ENCODE measurements around the gene PTP4A1. TPM values are rescaled to one million over a fixed set of nuclear protein-coding genes. Genes with fewer than 3 reads are reported as not detected.
"Not testable (repeated sequence)": the region's sequence is repeated elsewhere in the genome, so short reads cannot be mapped to it uniquely, and the experiment has no call there.

The PTP4A1 gene
- total RNA-seq, 2 donors from 2014 or later: 67.6 to 88.7 TPM

- Mint-ChIP-seq H3K4me1 (ENCODE audit: low read depth) (peaks cover 18% of the 10 kb centered on the region), H3K36me3 (ENCODE audit: insufficient read depth in 2 of 2) (peaks cover 2 to 37% of the 10 kb centered on the region in 2 donors), H3K27me3 (ENCODE audit: low read depth) (no peaks in the 10 kb centered on the region), H3K4me3 (no peak overlapping the region), H3K9me3 (no peaks in the 10 kb centered on the region), H3K27ac (no peak overlapping the region)
- DNase-seq (no peak), ATAC-seq (replicated peaks in 1 of 2) (no peak)
Measured at GRCh38 chr6:63578757-63579156, 6.5 kb downstream of the PTP4A1 start.

- no peak overlapping the region for H3K27ac Mint-ChIP-seq
- H3K27me3 Mint-ChIP-seq (ENCODE audit: low read depth): no peaks in the 10 kb centered on the region
- peaks cover 0 to 32% of the 10 kb centered on the region in 2 donors for H3K36me3 Mint-ChIP-seq (ENCODE audit: insufficient read depth in 2 of 2)
- ATAC-seq (replicated peaks in 1 of 2) (no peak), DNase-seq (no peak)
- H3K4me3 Mint-ChIP-seq: no peak overlapping the region
- peaks cover 6% of the 10 kb centered on the region for H3K4me1 Mint-ChIP-seq (ENCODE audit: low read depth)
- no peaks in the 10 kb centered on the region for H3K9me3 Mint-ChIP-seq
Measured at GRCh38 chr6:63579937-63580703, 7.8 kb downstream of the PTP4A1 start.

- DNase-seq (no peak), ATAC-seq (replicated peaks in 1 of 2) (no peak)
- Mint-ChIP-seq H3K27me3 (ENCODE audit: low read depth) (no peaks in the 10 kb centered on the region), H3K9me3 (no peaks in the 10 kb centered on the region), H3K4me1 (ENCODE audit: low read depth) (peaks cover 5% of the 10 kb centered on the region), H3K27ac (no peak overlapping the region), H3K4me3 (no peak overlapping the region), H3K36me3 (ENCODE audit: insufficient read depth in 2 of 2) (peaks cover 0 to 31% of the 10 kb centered on the region in 2 donors)
Measured at GRCh38 chr6:63580704-63580961, 8.4 kb downstream of the PTP4A1 start.

DNA sequence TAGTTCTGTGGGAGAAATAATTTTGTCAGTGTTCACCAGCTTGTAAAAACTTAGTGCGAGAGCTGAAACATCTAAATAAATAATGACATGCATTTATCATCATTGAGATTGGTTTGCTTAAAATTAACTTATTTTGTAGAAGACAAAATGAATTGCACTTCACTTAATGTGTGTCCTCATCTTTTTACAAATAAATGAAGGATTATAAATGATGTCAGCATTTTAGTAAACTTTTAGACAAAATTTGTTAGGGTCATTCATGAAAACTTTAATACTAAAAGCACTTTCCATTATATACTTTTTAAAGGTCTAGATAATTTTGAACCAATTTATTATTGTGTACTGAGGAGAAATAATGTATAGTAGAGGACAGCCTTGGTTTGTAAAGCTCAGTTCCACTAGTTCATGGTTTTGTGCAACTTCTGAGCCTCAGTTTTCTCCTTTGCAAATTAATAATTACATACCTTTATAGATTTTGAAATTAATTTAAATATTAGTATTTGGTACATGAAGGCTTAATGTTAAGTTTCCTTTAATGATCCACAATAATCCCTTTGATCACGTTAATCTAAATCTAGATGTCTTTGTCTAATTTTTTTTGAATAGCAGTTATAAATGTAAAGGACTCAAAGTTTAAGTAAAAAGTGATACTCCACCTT is 9.2 kb downstream of the PTP4A1 start:
- Mint-ChIP-seq H3K36me3 (ENCODE audit: insufficient read depth in 2 of 2) (peaks cover 0 to 27% of the 10 kb centered on the region in 2 donors), H3K4me3 (no peak overlapping the region), H3K9me3 (no peaks in the 10 kb centered on the region), H3K4me1 (ENCODE audit: low read depth) (peaks cover under 1% of the 10 kb centered on the region), H3K27me3 (ENCODE audit: low read depth) (no peaks in the 10 kb centered on the region), H3K27ac (no peak overlapping the region)
- DNase-seq: no peak
- ATAC-seq (replicated peaks in 1 of 2): no peak

- ATAC-seq (replicated peaks in 1 of 2) (no peak), DNase-seq (no peak)
- Mint-ChIP-seq H3K27ac (no peak overlapping the region), H3K36me3 (ENCODE audit: insufficient read depth in 2 of 2) (peaks cover 0 to 24% of the 10 kb centered on the region in 2 donors), H3K4me3 (no peak overlapping the region), H3K9me3 (no peaks in the 10 kb centered on the region), H3K4me1 (ENCODE audit: low read depth) (no peaks in the 10 kb centered on the region), H3K27me3 (ENCODE audit: low read depth) (no peaks in the 10 kb centered on the region)
Measured at GRCh38 chr6:63582579-63583231, 10.4 kb downstream of the PTP4A1 start.

GRCh38 chr6:63584125-63584514 is 11.8 kb downstream of the PTP4A1 start:
- Mint-ChIP-seq H3K27ac (no peak overlapping the region), H3K4me3 (no peak overlapping the region), H3K36me3 (ENCODE audit: insufficient read depth in 2 of 2) (peaks cover 0 to 24% of the 10 kb centered on the region in 2 donors), H3K4me1 (ENCODE audit: low read depth) (no peaks in the 10 kb centered on the region), H3K27me3 (ENCODE audit: low read depth) (no peaks in the 10 kb centered on the region), H3K9me3 (no peaks in the 10 kb centered on the region)
- ATAC-seq (replicated peaks in 1 of 2) (no peak), DNase-seq (no peak)

DNA sequence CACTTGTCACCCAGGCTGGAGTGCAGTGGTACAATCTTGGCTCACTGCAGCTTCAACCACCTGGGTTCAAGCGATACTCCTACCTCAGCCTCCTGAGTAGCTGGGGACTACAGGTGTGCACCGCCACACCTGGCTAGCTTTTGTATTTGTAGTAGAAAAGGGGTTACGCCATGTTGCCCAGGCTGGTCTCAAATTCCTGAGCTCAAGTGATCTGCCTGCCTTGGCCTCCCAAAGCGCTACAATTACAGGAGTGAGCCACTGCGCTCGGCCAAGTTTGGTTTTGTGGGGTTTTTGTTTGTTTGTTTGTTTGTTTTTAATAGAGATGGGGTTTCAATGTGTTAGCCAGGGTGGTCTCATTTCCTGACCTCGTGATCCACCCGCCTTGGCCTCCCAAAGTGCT is 12.3 kb downstream of the PTP4A1 start:
- no peak for ATAC-seq (replicated peaks in 1 of 2)
- no peak for DNase-seq
- H3K4me3 Mint-ChIP-seq: no peak overlapping the region
- no peaks in the 10 kb centered on the region for H3K4me1 Mint-ChIP-seq (ENCODE audit: low read depth)
- no peaks in the 10 kb centered on the region for H3K9me3 Mint-ChIP-seq
- H3K27ac Mint-ChIP-seq: no peak overlapping the region
- H3K36me3 Mint-ChIP-seq (ENCODE audit: insufficient read depth in 2 of 2): peaks cover 0 to 19% of the 10 kb centered on the region in 2 donors
- no peaks in the 10 kb centered on the region for H3K27me3 Mint-ChIP-seq (ENCODE audit: low read depth)

DNA sequence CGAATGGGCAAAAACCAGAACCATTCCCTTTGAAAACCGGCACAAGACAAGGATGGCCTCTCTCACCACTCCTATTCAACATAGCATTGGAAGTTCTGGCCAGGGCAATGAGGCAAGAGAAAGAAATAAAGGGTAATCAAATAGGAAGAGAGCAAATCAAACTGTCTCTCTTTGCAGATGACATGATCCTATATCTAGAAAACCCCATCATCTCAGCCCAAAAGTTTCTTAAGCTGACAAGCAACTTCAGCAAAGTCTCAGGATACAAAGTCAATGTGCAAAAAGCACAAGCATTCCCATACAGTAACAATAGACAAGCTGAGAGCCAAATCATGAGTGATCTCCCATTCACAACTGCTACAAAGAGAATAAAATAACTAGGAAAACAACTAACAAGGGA is 13.4 kb downstream of the PTP4A1 start:
- not testable (repeated sequence) for H3K4me3 Mint-ChIP-seq; H3K27ac Mint-ChIP-seq; DNase-seq; H3K9me3 Mint-ChIP-seq; H3K4me1 Mint-ChIP-seq (ENCODE audit: low read depth); ATAC-seq (replicated peaks in 1 of 2); H3K36me3 Mint-ChIP-seq (ENCODE audit: insufficient read depth in 2 of 2); H3K27me3 Mint-ChIP-seq (ENCODE audit: low read depth)

- Mint-ChIP-seq H3K27me3 (ENCODE audit: low read depth) (no peaks in the 10 kb centered on the region), H3K27ac (no peak overlapping the region), H3K4me1 (ENCODE audit: low read depth) (no peaks in the 10 kb centered on the region), H3K4me3 (no peak overlapping the region), H3K36me3 (ENCODE audit: insufficient read depth in 2 of 2) (no peaks in the 10 kb centered on the region), H3K9me3 (no peaks in the 10 kb centered on the region)
- ATAC-seq (replicated peaks in 1 of 2): no peak
- DNase-seq: no peak
Measured at GRCh38 chr6:63589952-63590411, 17.7 kb downstream of the PTP4A1 start.

- Mint-ChIP-seq H3K36me3 (ENCODE audit: insufficient read depth in 2 of 2) (no peaks in the 10 kb centered on the region), H3K27me3 (ENCODE audit: low read depth) (no peaks in the 10 kb centered on the region), H3K4me1 (ENCODE audit: low read depth) (no peaks in the 10 kb centered on the region), H3K4me3 (no peak overlapping the region), H3K27ac (no peak overlapping the region), H3K9me3 (no peaks in the 10 kb centered on the region)
- ATAC-seq (replicated peaks in 1 of 2) (no peak), DNase-seq (no peak)
Measured at GRCh38 chr6:63592886-63593285, 20.6 kb downstream of the PTP4A1 start.

DNA sequence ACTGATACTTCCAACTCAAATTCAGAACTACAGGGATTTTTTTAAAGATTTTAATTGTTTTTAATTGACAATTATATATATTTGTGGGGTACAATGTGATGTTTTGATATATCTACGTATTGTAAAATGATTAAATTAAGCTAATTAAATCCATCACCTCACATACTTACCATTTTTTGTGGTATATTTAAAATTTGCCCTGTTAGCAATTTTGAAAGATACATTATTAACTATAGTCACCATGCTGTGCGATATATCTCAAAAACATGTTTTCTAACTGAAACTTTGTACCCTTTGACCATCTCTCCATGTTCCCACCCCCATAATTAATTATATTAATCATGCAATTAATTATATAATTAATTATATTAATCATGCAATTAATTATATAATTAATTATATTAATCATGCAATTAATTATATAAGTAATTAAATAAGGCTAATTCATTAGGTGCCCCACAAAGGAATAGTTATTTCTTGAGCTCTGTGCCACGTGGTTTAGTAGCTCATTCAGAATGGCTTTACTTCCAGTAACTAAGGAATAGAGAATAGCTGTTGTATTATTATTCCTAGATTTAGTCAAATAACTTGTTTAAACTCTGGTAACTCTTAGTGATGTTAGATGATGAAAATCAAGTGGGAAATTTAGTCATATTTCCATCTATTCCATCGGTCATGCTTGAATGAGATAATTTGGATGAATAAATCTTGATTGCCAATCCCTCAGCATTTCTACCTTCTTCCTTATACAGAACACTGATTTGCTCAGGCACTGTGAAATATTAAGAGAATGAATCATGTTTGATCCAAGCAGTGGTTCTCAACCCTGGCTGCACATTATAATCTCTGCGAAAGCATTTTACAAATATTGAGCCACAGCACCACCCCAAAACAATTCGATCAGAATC is 25.1 kb downstream of the PTP4A1 start:
- no peaks in the 10 kb centered on the region for H3K9me3 Mint-ChIP-seq
- H3K27me3 Mint-ChIP-seq (ENCODE audit: low read depth): no peaks in the 10 kb centered on the region
- DNase-seq: no peak
- H3K4me1 Mint-ChIP-seq (ENCODE audit: low read depth): peaks cover 6% of the 10 kb centered on the region
- ATAC-seq (replicated peaks in 1 of 2): no peak
- no peaks in the 10 kb centered on the region for H3K36me3 Mint-ChIP-seq (ENCODE audit: insufficient read depth in 2 of 2)
- no peak overlapping the region for H3K27ac Mint-ChIP-seq
- peak overlapping the region; percentile 83 to 97 for H3K4me3 Mint-ChIP-seq

DNA sequence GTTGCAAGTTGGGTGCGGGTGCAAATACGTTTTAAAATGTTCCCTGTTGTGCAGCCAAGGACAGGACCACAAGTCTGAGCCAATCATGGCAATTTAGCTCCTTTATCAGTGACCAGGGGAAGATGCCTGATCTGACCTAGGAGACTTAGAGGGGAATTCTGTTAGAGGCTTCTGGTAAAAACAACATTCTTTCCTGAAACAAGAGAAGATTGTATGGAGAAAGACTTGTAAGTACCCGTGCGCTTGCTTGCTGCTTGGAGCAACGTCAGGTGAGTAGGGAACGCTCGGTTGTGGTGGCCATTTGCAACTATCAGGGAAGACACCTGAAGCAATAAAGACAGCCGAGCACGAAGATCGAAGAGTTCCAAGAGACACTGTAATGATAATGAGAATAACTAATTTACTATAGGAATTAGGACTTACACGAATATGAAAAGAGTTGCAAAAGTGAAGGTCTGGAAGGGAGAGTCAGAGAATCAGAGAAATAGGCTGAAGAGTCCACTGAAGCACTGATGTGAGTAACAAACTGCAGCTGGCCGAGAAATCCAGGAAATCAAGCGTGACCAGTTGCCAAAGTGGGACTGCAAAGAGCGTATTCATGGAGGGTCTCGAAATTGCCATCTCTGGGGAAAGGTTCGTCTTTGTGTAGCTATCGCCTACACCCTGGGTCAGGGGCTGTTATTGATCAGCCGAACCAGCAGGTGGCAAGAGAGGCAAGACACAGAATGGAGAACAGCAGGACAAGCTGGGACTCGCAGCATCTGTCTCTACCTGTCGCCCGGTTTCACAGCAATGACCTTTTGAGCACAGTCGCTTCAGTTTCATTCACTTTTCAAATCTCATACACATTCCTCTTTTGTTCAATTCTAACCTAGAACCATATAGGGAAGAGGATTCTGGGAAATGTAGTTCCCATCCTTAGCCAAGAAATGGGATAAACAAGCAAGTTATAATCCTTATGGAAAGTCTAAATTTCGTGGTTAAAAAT is 26.1 kb downstream of the PTP4A1 start:
- peak; percentile 76 to 81 for DNase-seq
- peak; percentile 100 for ATAC-seq (replicated peaks in 1 of 2)
- no peaks in the 10 kb centered on the region for H3K9me3 Mint-ChIP-seq
- peak overlapping the region; percentile 68 for H3K27ac Mint-ChIP-seq
- peak overlapping the region; percentile 83 to 97 for H3K4me3 Mint-ChIP-seq
- no peaks in the 10 kb centered on the region for H3K36me3 Mint-ChIP-seq (ENCODE audit: insufficient read depth in 2 of 2)
- H3K27me3 Mint-ChIP-seq (ENCODE audit: low read depth): no peaks in the 10 kb centered on the region
- H3K4me1 Mint-ChIP-seq (ENCODE audit: low read depth): peaks cover 6% of the 10 kb centered on the region
